HG03039 (cell line): ENCODE results near the gene ADGRL3.
"Not testable (repeated sequence)": the region's sequence is repeated elsewhere in the genome, so short reads cannot be mapped to it uniquely, and the experiment has no call there.

ENCODE experiments used
- ATAC-seq: cut with Tn5 transposase; IDR thresholded peaks from one replicate; pipeline ENCODE4 v1.9.1; 2021; ENCODE audit warnings: mild to moderate bottlenecking, moderate library complexity; ENCODE audit not compliant: unreplicated experiment

The ADGRL3 gene

GRCh38 chr4:61204353-61205060 lies 4.4 kb downstream of the ADGRL3 start:
- ATAC-seq = no peak

- no peak for ATAC-seq
Observed at GRCh38 chr4:61205066-61205465, 4.9 kb downstream of the ADGRL3 start.

GRCh38 chr4:61207156-61207555 lies 7.0 kb downstream of the ADGRL3 start:
- not testable (repeated sequence) for ATAC-seq

DNA sequence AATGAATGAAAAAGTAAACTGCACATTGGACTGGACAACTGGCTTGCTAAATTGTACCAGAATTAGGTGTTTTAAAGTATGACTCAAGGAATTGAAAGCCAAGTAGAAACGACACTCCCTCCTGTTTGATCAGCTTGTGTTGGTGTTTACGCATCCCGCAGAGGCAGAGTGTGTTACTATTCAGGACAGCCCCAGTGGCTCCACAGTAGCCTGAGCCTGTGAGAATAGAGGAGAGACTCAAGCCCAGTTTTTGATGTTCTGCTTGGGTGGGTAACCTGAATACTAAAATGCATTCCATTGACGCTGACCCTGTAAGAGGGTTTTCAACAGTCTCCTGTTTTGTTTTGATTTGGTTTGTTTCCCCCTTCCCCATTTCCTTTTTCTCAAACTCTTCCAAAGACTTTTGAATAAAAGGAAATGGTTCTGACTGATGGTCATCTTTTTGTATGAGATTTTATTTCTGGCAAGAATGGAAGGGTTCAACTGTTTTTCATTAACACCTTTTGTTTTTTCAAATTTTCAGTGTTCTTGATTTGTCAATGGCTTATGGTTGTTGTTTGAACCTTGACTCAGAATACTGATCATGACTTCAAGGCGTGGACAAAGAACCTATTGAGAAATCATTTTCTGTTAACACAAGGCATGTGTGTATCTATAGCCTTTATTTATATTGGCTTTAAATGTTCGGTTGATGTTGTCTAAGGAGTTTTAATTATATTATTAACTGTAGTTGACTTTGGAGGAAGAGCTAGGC lies 10.2 kb downstream of the ADGRL3 start:
- ATAC-seq = no peak

DNA sequence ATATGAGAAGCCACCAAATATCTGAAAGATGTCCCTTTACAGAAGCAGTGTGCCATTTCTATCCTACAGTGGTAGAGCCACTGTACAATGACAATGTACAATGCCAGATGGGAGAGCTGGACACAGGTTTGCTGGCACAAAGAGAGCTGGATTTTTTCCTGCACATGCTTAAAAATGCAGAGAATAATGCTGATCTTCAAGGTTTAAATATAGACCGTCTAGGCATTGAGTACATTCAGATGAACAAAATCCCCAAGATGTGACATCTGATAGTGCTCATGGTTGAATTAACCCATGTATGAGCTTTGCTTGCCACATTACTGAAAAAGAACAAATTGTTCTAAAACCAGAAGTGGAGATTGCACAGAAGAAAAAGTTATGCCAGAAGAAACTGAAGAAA lies 11.7 kb downstream of the ADGRL3 start:
- ATAC-seq = no peak

GRCh38 chr4:61212788-61213187 lies 12.7 kb downstream of the ADGRL3 start:
- no peak for ATAC-seq

- ATAC-seq = no peak
Observed at GRCh38 chr4:61214680-61215079, 14.6 kb downstream of the ADGRL3 start.

GRCh38 chr4:61217222-61217621 lies 17.1 kb downstream of the ADGRL3 start:
- ATAC-seq = no peak

- no peak for ATAC-seq
Observed at GRCh38 chr4:61220556-61220955, 20.4 kb downstream of the ADGRL3 start.

DNA sequence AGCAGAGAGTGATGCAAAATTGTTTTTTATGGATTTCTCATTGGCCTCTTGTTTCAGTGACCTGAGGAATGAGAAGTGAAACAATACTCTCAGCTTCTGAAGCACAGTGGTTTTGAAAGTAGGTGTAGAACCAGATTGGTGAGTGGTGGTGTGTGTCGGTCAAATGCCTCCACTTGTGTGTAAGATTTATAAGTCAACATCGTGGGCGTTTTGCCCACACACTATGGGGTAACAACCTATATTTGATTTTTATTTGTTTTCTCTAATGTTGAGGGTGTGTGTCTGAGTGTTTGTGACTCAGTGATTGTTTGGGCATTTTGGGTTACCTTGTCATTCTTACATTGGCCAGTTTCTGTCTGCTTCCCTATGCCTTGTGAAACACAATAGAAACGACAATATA lies 23.3 kb downstream of the ADGRL3 start:
- no peak for ATAC-seq

DNA sequence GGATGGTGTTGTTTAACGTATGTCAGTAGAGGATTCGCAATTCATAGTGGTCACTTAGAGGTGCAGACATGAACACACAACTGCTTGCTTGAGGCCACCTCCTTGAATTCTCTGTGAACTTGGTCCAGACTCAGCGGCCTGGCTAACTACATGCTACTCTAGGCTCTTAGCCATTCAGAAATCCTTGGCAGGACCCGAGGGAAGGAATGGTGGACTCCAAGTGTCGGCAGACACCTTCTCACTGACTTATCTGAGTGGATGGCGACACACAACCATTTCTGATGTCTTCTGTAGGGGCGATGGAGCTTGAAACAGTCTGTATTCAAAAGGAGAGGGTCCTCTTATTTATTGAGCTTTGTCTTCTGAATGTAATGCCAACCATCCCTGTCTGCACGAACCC lies 24.4 kb downstream of the ADGRL3 start:
- no peak for ATAC-seq

DNA sequence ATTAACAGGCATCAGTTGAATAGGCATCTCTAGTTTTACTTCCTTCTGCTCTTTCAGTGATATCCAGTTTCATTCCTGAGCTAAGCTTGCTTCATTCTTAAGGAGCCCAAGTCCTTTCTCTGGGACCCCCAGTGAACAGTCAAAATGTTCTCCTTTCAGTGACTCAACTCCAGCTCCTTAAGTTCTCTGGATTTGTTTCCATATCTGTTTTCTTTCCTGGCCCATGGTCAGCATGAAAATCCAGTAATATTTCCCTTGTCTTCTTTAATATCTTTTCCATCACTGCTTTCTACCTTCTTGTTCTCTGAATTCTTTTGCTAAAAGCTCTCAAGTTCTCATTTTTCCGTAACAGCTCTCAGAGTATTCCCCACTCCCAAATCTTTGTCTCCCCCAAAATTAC lies 25.5 kb downstream of the ADGRL3 start:
- ATAC-seq = no peak

DNA sequence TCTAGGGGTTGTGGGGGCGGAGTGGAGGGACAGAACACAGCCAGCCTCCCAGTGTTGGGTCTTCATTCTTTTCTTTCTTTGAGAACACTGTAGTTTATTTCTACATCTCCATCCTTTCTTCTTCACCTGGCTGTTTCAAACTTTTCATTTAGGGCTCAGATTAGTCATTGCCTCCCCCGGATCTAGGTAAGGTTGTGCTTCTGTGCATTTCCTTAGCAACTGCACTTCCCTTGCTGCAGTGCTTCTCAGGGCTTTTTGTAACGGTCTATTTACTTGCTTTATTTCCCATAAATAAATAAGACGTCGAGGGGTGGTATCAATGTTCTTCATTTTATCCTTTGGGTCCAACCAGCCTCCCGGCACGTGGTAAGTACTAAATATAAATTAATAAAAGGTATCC lies 31.3 kb downstream of the ADGRL3 start:
- ATAC-seq = no peak

GRCh38 chr4:61239250-61239649 lies 39.1 kb downstream of the ADGRL3 start:
- no peak for ATAC-seq

DNA sequence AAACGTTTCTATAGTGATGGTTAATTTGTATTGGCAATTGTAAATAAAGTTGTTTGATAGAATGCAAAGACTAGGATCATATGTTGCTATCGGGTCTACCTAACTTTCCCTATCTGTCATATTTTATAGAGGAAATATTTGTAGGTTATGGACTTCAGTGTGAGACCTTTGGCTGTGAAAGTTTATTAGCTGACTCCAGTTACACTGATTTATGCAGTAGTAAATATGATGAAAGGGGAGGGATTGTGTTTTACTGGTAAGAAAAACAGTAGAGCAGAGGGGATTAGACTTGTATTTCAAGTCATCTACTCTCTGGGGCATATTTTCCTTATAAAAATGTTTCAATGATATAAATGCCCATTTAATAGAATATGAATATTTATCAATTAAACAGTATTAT lies 43.8 kb downstream of the ADGRL3 start:
- no peak for ATAC-seq

- no peak for ATAC-seq
Observed at GRCh38 chr4:61245069-61245714, 45.1 kb downstream of the ADGRL3 start.

GRCh38 chr4:61246034-61246433 lies 45.9 kb downstream of the ADGRL3 start:
- ATAC-seq = no peak

- ATAC-seq = no peak
Observed at GRCh38 chr4:61248705-61249104, 48.6 kb downstream of the ADGRL3 start.

DNA sequence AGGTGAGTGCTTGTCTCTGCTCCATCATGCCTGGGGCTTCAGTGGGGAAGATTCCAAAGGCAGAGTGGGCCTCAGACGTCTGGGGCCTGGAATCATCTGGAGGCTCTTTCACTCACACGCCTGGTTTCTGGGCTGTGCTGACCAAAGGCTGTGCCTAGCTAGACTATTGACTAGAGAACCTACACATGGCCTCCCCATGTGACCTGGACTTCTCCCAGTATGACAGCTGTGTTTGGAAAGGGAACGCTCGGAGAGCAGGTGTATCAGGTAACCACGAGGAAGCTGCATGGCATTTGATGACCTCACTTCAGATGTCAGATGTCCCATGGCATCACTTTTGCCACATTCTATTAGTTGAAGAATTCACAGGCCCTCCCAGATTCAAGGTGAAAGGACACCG lies 51.0 kb downstream of the ADGRL3 start:
- ATAC-seq = no peak

DNA sequence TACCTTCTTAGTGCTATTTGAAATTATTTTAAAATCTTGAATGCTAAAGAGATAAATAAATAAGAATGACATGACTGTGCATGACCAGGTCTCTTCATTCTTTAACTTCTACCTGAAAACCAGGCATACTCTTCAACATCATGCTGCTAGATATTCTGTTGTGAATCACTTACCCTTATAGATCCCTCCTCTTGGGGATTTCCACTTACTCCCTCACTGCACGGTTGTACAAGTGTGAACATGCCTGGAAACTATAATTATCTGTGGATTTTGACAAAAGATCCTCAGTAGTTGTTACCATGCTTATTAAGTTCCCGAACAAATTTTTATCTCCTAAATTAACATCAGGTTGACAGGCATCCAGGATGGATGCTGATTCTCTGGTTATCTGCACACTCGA lies 54.3 kb downstream of the ADGRL3 start:
- ATAC-seq = no peak

DNA sequence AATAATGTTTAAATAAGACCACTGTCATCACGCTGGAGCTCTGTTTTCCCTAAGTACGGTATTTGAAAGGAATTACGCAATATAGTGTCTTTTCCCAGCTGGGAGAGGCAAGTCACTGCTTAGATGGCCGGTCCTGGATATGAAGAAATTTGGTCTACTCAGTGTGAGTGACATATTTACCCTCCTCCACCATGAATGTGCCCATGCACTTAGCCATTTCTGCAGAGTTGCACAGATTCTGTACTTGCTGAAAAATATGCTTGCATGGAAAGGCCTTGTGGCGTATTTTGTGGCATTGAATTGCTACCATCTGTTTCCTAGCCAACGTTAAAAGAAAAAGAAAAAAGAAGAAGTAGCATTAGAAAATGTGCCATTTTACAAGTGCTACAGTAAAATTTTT lies 73.1 kb downstream of the ADGRL3 start:
- no peak for ATAC-seq

- ATAC-seq = no peak
Observed at GRCh38 chr4:61274286-61274685, 74.2 kb downstream of the ADGRL3 start.
